Stimulated activated effector memory CD8-positive, alpha-beta T cell treated with anti-CD3 and anti-CD28 coated beads, Interleukin-12 subunit alpha, Interleukin-12 subunit beta, amount 100 ng/mL, for 72 hours (primary cell): ENCODE results near the gene PRELID1.

Experiments
- ATAC-seq: fragments of 150-1000 bp; cut with Tn5 transposase; 2 replicates; pipeline ENCODE4 v1.10.0; 2021
- DNase-seq, 2 donors: peaks; one replicate each; pipeline ENCODE4 v3.0.0; 2021 to 2022; ENCODE audit warnings: low spot score in 2 of 2
- H3K27ac Mint-ChIP-seq: one replicate; pipeline ENCODE4 v1.8.0; 2022; ENCODE audit warnings: mild to moderate bottlenecking, mixed read lengths
- H3K36me3 Mint-ChIP-seq: one replicate; pipeline ENCODE4 v1.8.0; 2022; ENCODE audit warnings: mild to moderate bottlenecking, mixed read lengths
- H3K4me1 Mint-ChIP-seq: one replicate; pipeline ENCODE4 v1.8.0; 2022; ENCODE audit warnings: mixed read lengths
- H3K4me3 Mint-ChIP-seq: one replicate; pipeline ENCODE4 v1.8.0; 2022; ENCODE audit warnings: mild to moderate bottlenecking, mixed read lengths
- H3K9me3 Mint-ChIP-seq: one replicate; pipeline ENCODE4 v1.8.0; 2022; ENCODE audit warnings: mixed read lengths

The PRELID1 gene

GRCh38 chr5:177306674-177307543, 3.3 kb downstream of the PRELID1 start:
- H3K4me3 Mint-ChIP-seq: no peak overlapping the region

DNA sequence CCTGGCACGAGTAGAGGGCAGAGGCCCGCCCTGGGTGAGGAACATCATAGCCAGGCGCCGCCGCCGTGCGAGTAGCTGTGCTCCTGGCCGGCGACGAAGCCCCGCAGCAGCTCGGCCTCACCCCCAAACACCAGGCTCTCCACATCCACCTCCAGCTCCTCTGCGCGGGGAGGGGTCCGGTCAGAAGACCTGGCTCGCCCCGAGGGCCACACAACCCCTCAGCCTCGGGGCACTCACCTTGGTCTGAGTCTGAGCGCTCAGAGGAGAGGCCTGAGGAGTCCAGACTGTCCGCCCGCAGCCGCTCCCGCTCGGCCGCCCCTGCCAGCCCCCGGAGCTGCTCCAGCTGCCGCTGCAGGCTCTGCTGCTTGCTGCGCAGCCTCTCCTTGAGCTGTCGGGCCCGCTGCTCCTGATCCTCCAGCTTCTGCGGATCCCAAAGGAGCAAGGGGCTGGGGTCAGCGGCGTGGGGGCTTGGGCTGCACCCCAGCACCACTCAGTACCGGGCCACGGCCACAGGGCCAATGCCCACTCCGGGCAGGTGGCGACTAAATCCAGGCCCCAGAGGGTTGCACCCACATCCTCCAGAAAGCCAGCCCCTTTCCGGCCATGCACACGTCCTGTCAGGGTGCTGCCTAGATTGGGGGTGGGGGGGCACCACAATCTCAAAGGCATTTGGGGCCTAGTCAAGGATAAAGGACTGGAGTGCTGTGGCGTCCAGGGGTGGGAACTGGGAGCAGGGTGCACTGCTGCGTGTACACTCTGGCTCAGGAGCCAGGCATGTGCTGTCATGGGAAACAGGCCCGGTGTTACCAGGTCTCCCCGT, 4.2 kb downstream of the PRELID1 start:
- Mint-ChIP-seq H3K27ac (peak overlapping the region; percentile 26), H3K9me3 (no peaks in the 10 kb centered on the region), H3K4me3 (no peak overlapping the region), H3K4me1 (peaks cover 69% of the 10 kb centered on the region), H3K36me3 (peaks cover 52% of the 10 kb centered on the region)
- ATAC-seq (no peak), DNase-seq (no peak)

More at GRCh38 chr5:177306674-177307543, 3.3 kb downstream of the PRELID1 start:
- peaks cover 60% of the 10 kb centered on the region for H3K36me3 Mint-ChIP-seq
- DNase-seq (no peak), ATAC-seq (no peak)
- H3K9me3 Mint-ChIP-seq: no peaks in the 10 kb centered on the region
- peaks cover 68% of the 10 kb centered on the region for H3K4me1 Mint-ChIP-seq
- peak overlapping the region; percentile 26 for H3K27ac Mint-ChIP-seq

DNA sequence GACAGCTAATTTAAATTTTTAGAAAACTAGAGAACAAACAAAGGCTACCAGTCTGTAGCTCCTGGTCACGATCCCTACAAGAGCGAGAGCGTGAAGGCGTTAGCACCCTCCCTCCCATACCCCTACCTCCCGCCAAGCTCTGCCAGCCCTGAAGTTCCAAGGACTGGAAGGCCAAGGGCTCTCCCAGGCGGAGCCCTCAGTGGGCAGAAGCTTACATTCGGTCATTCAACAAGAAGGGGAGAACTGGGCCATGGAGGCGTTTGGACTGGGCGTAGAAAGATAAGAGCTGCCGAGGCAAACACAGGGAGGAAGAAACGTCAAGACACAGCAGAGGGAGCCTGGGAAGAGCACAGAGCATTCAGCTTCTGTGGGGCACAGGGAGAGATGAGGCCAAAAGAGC, 5.1 kb downstream of the PRELID1 start:
- peaks cover 43% of the 10 kb centered on the region for H3K36me3 Mint-ChIP-seq
- no peaks in the 10 kb centered on the region for H3K9me3 Mint-ChIP-seq
- DNase-seq: no peak
- ATAC-seq: no peak
- peak overlapping the region; percentile 11 for H3K4me3 Mint-ChIP-seq
- H3K4me1 Mint-ChIP-seq: peaks cover 71% of the 10 kb centered on the region
- H3K27ac Mint-ChIP-seq: peak overlapping the region; percentile 73

DNA sequence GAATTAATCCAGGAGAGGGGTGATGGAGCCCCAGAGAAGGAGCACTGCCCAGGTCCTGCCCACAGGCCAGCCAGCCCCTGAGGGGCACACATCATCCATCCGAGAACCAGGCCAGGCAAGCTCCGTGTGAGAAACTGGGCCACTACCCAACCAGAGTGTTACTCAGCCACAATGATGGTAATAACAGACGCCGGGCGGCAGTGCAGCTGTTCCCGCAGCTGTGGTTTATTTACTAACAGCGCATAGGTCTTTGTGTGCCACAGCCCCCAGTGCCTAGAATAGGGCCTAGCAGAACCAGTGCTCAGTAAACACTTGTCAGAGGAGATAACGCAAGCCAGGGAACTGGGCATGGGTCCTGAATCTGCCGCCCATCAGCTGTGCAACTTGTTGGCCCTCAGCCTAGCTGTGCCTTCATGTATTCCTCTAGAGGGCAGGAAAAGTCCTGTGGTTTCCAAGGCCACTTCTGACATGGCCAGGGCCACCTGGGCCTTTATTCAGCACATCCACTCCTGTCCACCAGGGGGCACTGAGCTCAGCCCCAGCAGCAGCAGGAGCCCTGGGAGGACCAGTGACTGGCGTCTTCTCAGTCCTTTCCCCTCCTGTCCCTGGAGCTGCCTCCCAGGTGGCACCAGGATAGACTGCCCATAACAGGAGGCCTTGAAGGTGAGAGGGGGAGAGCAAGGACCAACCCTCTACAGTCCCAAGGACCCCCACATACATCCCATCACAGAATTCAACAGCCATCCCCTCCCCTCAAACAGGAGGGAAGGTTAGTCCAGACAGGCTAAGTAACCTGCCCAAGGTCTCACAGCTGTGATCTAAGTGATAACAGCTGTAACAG, 6.0 kb downstream of the PRELID1 start:
- peak overlapping the region; percentile 41 for H3K4me3 Mint-ChIP-seq
- H3K27ac Mint-ChIP-seq: peak overlapping the region; percentile 73
- peaks cover 34% of the 10 kb centered on the region for H3K36me3 Mint-ChIP-seq
- DNase-seq: peak; percentile 58 to 88
- H3K4me1 Mint-ChIP-seq: peaks cover 66% of the 10 kb centered on the region
- peak; percentile 36 for ATAC-seq
- H3K9me3 Mint-ChIP-seq: no peaks in the 10 kb centered on the region

DNA sequence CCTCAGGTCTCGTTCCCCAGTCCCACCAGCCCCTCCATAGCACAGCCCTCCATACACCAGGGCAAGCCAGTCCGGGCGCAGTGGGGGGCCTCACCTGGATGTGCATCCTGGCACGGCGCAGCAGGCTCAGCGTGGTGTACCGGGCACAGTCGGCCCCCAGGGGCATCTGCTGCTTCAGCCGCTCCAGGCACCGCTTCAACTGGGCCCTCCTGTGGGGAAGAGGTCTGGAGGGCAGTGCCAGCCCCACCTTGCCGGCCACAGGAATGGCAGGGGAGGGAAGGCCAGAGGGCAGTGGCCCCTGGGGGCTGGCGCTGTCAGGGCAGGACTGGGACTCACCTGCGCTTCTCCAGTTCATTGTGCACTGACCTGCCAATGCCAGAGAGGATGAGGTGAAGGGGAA, 6.7 kb downstream of the PRELID1 start:
- Mint-ChIP-seq H3K4me3 (peak overlapping the region; percentile 81), H3K4me1 (peaks cover 59% of the 10 kb centered on the region), H3K27ac (peak overlapping the region; percentile 57), H3K9me3 (no peaks in the 10 kb centered on the region), H3K36me3 (peaks cover 27% of the 10 kb centered on the region)
- ATAC-seq (no peak), DNase-seq (no peak)

DNA sequence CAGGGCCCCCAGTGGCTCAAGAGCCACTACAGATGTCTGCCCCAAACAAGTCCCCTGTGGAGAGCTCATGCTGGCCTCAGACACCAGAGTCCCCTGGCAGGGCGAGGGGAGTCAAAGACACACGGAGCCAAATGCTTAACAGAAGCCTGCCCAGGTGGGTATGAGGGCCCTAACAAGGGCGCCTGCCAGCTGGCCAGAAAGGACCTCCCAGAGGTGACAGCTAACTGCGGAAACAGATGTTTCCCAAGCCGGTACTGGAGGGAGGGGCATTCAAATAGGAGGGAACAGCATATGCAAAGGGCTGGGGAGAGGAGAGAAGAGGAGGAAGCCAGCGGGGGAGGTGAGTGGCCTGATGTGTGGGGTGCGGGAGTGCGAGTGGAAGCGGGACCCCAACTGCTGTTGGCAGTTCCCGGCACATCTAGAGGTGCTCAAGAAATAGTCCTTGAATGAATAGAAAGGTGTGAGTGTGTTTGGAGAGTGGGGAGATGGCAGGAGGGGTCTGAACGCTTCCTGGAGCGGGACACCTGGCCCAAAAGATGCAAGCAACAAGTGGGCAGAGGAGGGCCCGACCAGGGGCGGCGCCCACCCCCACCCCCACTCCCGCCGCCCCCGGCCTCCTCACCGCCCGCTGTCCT, 7.3 kb downstream of the PRELID1 start:
- H3K9me3 Mint-ChIP-seq: no peaks in the 10 kb centered on the region
- peak overlapping the region; percentile 57 for H3K27ac Mint-ChIP-seq
- H3K36me3 Mint-ChIP-seq: peaks cover 24% of the 10 kb centered on the region
- no peak for ATAC-seq
- peak overlapping the region; percentile 81 for H3K4me3 Mint-ChIP-seq
- DNase-seq: peak in 1 of 2 donors; percentile 71
- peaks cover 53% of the 10 kb centered on the region for H3K4me1 Mint-ChIP-seq

DNA sequence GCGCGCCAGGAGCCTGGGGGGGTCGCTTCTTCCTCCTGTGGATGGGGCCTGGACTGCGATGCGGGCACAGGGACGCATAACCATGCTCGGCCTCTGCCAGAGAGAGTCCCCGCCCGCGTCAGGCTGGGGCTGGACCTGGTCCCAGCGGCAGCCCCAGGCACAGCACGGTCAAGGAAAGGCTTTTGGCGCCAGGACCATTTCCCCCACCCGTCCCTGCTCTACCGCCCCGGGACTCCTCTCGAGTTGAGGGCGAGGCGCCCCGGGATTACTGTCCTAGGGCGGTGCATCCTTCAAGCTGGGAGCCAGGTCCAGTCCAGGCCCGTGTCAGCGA, 7.8 kb downstream of the PRELID1 start:
- Mint-ChIP-seq H3K9me3 (no peaks in the 10 kb centered on the region), H3K4me3 (peak overlapping the region; percentile 81), H3K36me3 (peaks cover 24% of the 10 kb centered on the region), H3K27ac (peak overlapping the region; percentile 88), H3K4me1 (peaks cover 49% of the 10 kb centered on the region)
- ATAC-seq: no peak
- DNase-seq: peak in 1 of 2 donors; percentile 71

- peak; percentile 83 to 97 for DNase-seq
- H3K4me3 Mint-ChIP-seq: peak within 1 kb of the TSS; percentile 81
- ATAC-seq: peak; percentile 89
- H3K36me3 Mint-ChIP-seq: peaks cover 19% of the 10 kb centered on the region
- peak within 1 kb of the TSS; percentile 88 for H3K27ac Mint-ChIP-seq
- H3K9me3 Mint-ChIP-seq: no peaks in the 10 kb centered on the region
- peaks cover 49% of the 10 kb centered on the region for H3K4me1 Mint-ChIP-seq
Observed at GRCh38 chr5:177311723-177312648, 8.4 kb downstream of the PRELID1 start, which contains the start of gene MXD3. TSS of gene MXD3 (minus strand) at chr5:177311898. CDS start at chr5:177311830, 68 bp downstream.

DNA sequence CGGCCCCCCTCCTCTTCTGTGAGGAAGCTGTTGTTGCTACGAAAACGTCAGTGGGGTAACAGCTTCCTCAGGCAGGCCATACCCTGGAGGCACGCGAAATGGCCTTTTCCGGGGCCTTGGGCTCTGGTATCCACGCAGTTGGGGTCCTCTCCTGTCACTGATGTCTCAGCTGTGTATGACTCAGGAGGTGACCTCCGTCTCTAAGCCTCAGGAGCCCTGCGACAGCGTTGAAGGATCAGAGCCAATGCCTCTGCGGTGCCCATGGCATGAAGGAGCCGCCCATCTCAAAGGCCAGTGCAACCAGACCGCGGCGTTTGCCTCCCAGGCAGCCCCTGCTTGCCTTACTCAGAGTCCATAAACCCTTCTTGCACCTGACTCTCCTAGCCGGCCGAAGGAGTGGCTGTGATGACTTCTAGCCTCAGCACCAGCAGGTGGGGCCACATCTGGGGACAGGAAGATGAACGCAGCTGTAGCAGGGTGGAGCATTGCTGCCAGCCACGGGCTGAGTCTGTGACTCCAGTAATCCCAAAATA, 9.1 kb downstream of the PRELID1 start:
- H3K27ac Mint-ChIP-seq: peak overlapping the region; percentile 88
- peaks cover 20% of the 10 kb centered on the region for H3K36me3 Mint-ChIP-seq
- peaks cover 49% of the 10 kb centered on the region for H3K4me1 Mint-ChIP-seq
- H3K9me3 Mint-ChIP-seq: no peaks in the 10 kb centered on the region
- H3K4me3 Mint-ChIP-seq: peak overlapping the region; percentile 81
- ATAC-seq: peak; percentile 52
- DNase-seq: no peak

DNA sequence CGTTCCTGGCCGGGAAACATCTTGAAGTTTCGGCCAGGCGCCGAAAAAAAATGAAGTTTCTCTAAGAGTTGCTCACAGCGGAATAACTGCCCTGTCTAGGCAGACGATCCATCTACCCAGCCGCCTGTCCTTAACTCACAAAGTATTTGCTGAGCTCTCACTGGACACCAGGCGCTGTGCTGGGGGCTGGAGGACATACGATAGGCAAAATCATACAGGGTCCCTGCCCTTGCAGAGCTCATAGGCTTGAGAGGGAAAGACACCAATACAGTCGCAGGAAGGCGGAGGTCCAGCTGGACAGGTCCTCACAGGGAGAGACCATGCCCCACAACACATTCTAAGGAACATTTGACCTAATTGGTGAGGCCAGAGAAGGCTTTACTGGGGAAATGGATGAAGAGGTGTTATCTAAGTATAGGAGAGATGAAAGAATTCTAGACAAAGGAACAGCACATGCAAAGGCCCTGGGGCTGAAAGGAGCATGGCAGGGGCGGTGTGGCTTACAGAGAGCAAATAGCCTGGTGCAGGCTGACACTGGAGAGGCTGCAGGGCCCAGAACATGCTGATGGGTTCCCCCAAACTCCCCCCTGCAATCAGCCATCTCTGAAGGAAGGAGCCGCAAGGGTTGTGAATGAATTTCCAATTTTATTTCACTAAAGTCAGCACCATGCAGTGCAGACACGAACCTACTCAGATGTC, 10.1 kb downstream of the PRELID1 start:
- DNase-seq: no peak
- H3K27ac Mint-ChIP-seq: no peak overlapping the region
- no peaks in the 10 kb centered on the region for H3K9me3 Mint-ChIP-seq
- H3K36me3 Mint-ChIP-seq: peaks cover 20% of the 10 kb centered on the region
- H3K4me1 Mint-ChIP-seq: peaks cover 54% of the 10 kb centered on the region
- ATAC-seq: no peak
- peak overlapping the region; percentile 81 for H3K4me3 Mint-ChIP-seq

DNA sequence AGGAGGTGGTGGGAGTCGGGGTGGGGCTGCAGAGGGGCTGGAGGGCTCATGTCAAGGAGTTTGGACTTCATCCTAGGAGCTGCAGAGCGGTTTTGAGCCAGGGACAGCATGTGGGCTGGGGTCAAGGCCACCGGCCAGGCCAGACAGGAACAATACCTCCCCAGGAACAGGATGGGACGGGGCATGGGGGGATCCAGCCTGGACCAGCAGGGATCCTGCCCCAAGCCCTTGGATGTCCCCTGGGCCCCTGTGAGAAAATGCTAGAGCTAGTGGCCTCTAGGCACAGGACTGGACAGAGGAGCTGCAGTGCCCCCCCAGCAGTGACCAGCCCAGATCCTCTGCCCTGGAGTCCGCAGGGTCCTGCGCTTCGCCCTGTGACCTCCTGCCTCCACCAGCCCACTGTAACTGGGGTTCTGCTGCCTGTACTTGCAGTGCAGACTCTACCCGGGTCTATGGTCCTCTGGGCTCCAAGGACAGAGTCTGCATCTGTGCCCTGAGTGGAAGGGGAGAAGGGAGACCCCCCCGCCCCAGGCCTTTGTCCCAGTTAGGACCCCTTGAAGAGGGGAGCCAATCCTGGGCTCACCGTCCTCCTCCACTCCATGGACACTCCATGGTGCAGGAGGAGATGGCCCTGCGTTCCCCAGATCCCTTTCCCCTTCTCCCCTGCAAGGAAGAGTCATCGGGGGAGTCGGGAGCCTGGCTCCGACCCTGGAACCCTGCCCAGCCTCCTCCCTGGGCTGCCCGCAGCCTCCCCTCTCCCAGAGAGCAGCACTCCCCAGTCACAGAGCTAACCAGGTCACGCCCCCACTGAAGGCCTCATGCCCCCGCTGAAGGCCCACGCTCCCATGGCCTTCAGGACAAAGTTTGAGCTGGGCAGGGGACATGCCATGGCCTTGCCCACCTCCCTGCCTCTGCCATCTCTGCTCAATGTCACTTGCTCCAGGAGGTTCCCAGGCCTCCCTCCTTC, 11.1 kb downstream of the PRELID1 start:
- ATAC-seq: no peak
- Mint-ChIP-seq H3K9me3 (no peaks in the 10 kb centered on the region), H3K4me1 (peaks cover 48% of the 10 kb centered on the region), H3K36me3 (peaks cover 20% of the 10 kb centered on the region), H3K27ac (no peak overlapping the region), H3K4me3 (no peak overlapping the region)
- DNase-seq: no peak

- peaks cover 45% of the 10 kb centered on the region for H3K4me1 Mint-ChIP-seq
- ATAC-seq: no peak
Observed at GRCh38 chr5:177315411-177315810, 11.8 kb downstream of the PRELID1 start.

More at GRCh38 chr5:177315411-177315810, 11.8 kb downstream of the PRELID1 start:
- Mint-ChIP-seq H3K4me3 (no peak overlapping the region), H3K36me3 (peaks cover 20% of the 10 kb centered on the region), H3K9me3 (no peaks in the 10 kb centered on the region), H3K27ac (no peak overlapping the region)
- DNase-seq: no peak
